ENCODE data around the gene KCNF1. TPM values are rescaled to one million over a fixed set of nuclear protein-coding genes. Genes with fewer than 3 reads are reported as not detected.

KCNF1 gene
- total RNA-seq, 1 donor from 2014 or later = 0.17 TPM

DNA sequence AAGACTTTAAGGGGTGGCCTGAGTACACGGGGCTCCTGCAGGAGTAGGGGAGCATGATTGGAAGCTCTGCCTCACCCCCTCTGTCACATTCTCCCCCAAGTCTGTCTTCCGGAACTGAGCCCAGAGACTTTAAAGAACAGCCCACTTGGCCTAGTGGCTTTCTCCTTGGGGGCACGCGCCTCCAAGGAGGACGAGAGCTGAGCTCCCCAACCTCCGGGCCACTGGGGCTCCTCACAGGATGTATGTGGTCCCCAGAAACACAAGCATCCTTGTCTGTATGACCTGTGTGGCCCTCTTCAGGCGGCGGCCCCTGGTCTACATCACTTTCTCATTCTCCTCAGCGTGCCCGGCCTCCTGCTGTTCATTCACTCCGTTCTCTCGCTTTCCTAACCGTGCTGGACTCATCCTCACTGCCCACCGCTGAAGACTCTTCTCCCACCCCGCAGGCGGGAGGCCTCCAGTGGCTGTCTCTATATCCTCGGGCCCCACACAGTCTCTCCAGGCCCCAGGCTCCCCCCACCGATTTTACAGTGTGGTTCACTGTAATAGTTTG is 23.7 kb downstream of the KCNF1 start:
- Histone ChIP-seq H3K36me3 (no peaks in the 10 kb centered on the region), H3K4me3 (no peak overlapping the region), H3K27ac (no peak overlapping the region), H3K9me3 (no peaks in the 10 kb centered on the region), H3K27me3 (no peaks in the 10 kb centered on the region), H3K4me1 (peaks cover 4% of the 10 kb centered on the region)
- ATAC-seq (no peak), DNase-seq (no peak)
- TF ChIP-seq CTCF (IDR thresholded peaks at IDR 0.05) = no peak
- intact Hi-C loops (cut with DNase I) = no loop called here

GRCh38 chr2:10935953-10936942 is 24.5 kb downstream of the KCNF1 start:
- H3K4me3 ChIP-seq = no peak overlapping the region
- no peak for DNase-seq
- no peaks in the 10 kb centered on the region for H3K27me3 ChIP-seq
- no peak for ATAC-seq
- no peaks in the 10 kb centered on the region for H3K9me3 ChIP-seq
- intact Hi-C loops (cut with DNase I) = no loop called here
- no peaks in the 10 kb centered on the region for H3K36me3 ChIP-seq
- TF ChIP-seq CTCF (IDR thresholded peaks at IDR 0.05) = no peak
- H3K27ac ChIP-seq = no peak overlapping the region
- peaks cover 4% of the 10 kb centered on the region for H3K4me1 ChIP-seq

GRCh38 chr2:10939058-10939457 is 27.3 kb downstream of the KCNF1 start:
- Histone ChIP-seq H3K4me3 (no peak overlapping the region), H3K4me1 (peaks cover 4% of the 10 kb centered on the region), H3K27me3 (no peaks in the 10 kb centered on the region), H3K36me3 (no peaks in the 10 kb centered on the region), H3K27ac (no peak overlapping the region), H3K9me3 (no peaks in the 10 kb centered on the region)
- ATAC-seq = no peak
- intact Hi-C loops (cut with DNase I) = no loop called here
- no peak for TF ChIP-seq CTCF (IDR thresholded peaks at IDR 0.05)
- DNase-seq = no peak

DNA sequence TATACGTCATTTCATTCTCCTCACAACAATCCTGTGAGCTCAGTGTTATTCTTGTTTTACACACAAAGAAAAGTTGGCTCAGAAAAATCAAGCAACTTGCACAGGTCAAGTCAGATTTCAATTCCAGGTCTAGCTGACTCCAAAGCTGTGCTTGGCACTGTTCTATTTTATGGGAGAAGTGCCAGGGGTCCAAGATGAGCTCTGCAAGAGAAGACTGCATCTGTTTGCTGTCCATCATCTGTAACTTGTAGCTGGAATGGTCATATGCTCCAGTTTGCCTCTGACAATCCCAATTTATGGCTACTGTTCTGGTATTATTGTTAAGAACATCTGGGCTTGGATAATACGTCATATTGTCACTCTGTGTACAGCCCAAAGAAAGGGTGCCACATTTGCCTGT is 28.9 kb downstream of the KCNF1 start:
- intact Hi-C loops (cut with DNase I) = no loop called here
- no peak overlapping the region for H3K27ac ChIP-seq
- DNase-seq (no peak), ATAC-seq (no peak)
- peaks cover 4% of the 10 kb centered on the region for H3K4me1 ChIP-seq
- no peak for TF ChIP-seq CTCF (IDR thresholded peaks at IDR 0.05)
- H3K4me3 ChIP-seq = no peak overlapping the region
- peaks cover 1% of the 10 kb centered on the region for H3K27me3 ChIP-seq
- no peaks in the 10 kb centered on the region for H3K36me3 ChIP-seq
- H3K9me3 ChIP-seq = no peaks in the 10 kb centered on the region

- TF ChIP-seq CTCF (IDR thresholded peaks at IDR 0.05) = no peak
- ATAC-seq (no peak), DNase-seq (no peak)
- intact Hi-C loops (cut with DNase I) = no loop called here
- Histone ChIP-seq H3K27ac (no peak overlapping the region), H3K4me3 (no peak overlapping the region), H3K36me3 (no peaks in the 10 kb centered on the region), H3K9me3 (no peaks in the 10 kb centered on the region), H3K27me3 (peaks cover 6% of the 10 kb centered on the region), H3K4me1 (peaks cover under 1% of the 10 kb centered on the region)
Observed at GRCh38 chr2:10941383-10941782, 29.6 kb downstream of the KCNF1 start.
